Naive thymus-derived CD4-positive, alpha-beta T cell (primary cell): Measurements from ENCODE around the gene CCT5. TPM values are rescaled to one million over a fixed set of nuclear protein-coding genes. Genes with fewer than 3 reads are reported as not detected.

ENCODE experiments used
- ATAC-seq: fragments of 150-1000 bp; cut with Tn5 transposase; 2 replicates; pipeline ENCODE4 v1.10.0; 2021; ENCODE audit warnings: mild to moderate bottlenecking, moderate library complexity
- CTCF ChIA-PET: fragments of 350-600 bp; sonication (Branson Sonifier 250); formaldehyde crosslinking; loops from one replicate; lab custom pipeline; 2021; ENCODE audit warnings: antibody characterized with exemption; lab: Charles Lee
- POLR2A ChIA-PET: fragments of 350-600 bp; sonication (Branson Sonifier 250); formaldehyde crosslinking; loops from one replicate; lab custom pipeline; 2021; ENCODE audit warnings: antibody characterized with exemption, inconsistent platforms; lab: Charles Lee
- DNase-seq, 9 donors: peaks; one replicate each; pipeline versions ENCODE4 v3.0.0 to v3.0.0-alpha.2; 2020 to 2022; ENCODE audit warnings: mixed read lengths in 1 of 9
- H3K27ac ChIP-seq: one replicate; pipeline ENCODE4 v1.7.0; 2013; ENCODE audit warnings: mild to moderate bottlenecking, low read depth, low read length, moderate library complexity
- H3K27me3 ChIP-seq, 2 donors: one replicate each; pipeline ENCODE4 v1.7.0; 2013; ENCODE audit warnings: low read length in 2 of 2, mild to moderate bottlenecking in 2 of 2, moderate library complexity in 2 of 2; ENCODE audit not compliant: control insufficient read depth in 2 of 2, insufficient read depth in 2 of 2
- H3K36me3 ChIP-seq, 3 experiments: 1 replicate in 2 of 3; 2 replicates in 1 of 3; pipeline ENCODE4 v1.7.0; 2013; ENCODE audit warnings: low read length in 3 of 3, mild to moderate bottlenecking in 3 of 3, moderate library complexity in 1 of 3; ENCODE audit not compliant: insufficient read depth in 3 of 3, control insufficient read depth in 2 of 3
- H3K4me1 ChIP-seq, 2 donors: one replicate each; pipeline ENCODE4 v1.7.0; 2013; ENCODE audit warnings: low read length in 2 of 2, mild to moderate bottlenecking in 2 of 2, moderate library complexity in 1 of 2; ENCODE audit not compliant: control insufficient read depth in 2 of 2, insufficient read depth in 2 of 2
- H3K4me3 ChIP-seq: 2 replicates; pipeline ENCODE4 v1.7.0; 2013; ENCODE audit warnings: mild to moderate bottlenecking, low read length
- H3K9me3 ChIP-seq, 3 experiments: 1 replicate in 2 of 3; 2 replicates in 1 of 3; pipeline ENCODE4 v1.7.0; 2013; ENCODE audit warnings: low read length in 3 of 3; ENCODE audit not compliant: control insufficient read depth in 2 of 3
- H3K27ac Mint-ChIP-seq, 9 donors: one replicate each; pipeline ENCODE4 v1.8.0; 2020 to 2022; ENCODE audit warnings: mixed read lengths in 9 of 9, mild to moderate bottlenecking in 8 of 9, moderate library complexity in 5 of 9, inconsistent platforms in 2 of 9
- H3K27me3 Mint-ChIP-seq, 5 donors: one replicate each; pipeline ENCODE4 v1.8.0; 2021 to 2022; ENCODE audit warnings: mixed read lengths in 5 of 5, mild to moderate bottlenecking in 1 of 5
- H3K36me3 Mint-ChIP-seq, 5 donors: one replicate each; pipeline ENCODE4 v1.8.0; 2020 to 2022; ENCODE audit warnings: mixed read lengths in 5 of 5, mild to moderate bottlenecking in 3 of 5, inconsistent platforms in 1 of 5
- H3K4me1 Mint-ChIP-seq, 7 donors: one replicate each; pipeline ENCODE4 v1.8.0; 2020 to 2022; ENCODE audit warnings: mixed read lengths in 7 of 7, mild to moderate bottlenecking in 3 of 7, inconsistent platforms in 1 of 7
- H3K4me3 Mint-ChIP-seq, 10 donors: one replicate each; pipeline ENCODE4 v1.8.0; 2020 to 2022; ENCODE audit warnings: mild to moderate bottlenecking in 10 of 10, mixed read lengths in 10 of 10, moderate library complexity in 6 of 10, inconsistent platforms in 2 of 10
- H3K9me3 Mint-ChIP-seq, 11 donors: one replicate each; pipeline ENCODE4 v1.8.0; 2020 to 2022; ENCODE audit warnings: mixed read lengths in 11 of 11, mild to moderate bottlenecking in 4 of 11, inconsistent platforms in 1 of 11, moderate library complexity in 1 of 11
- intact Hi-C, 2 donors: fragments of 100-400 bp; cut with micrococcal nuclease; formaldehyde crosslinking; loops; one replicate each; pipeline ENCODE4 v1.15.1; 2023
- polyA plus RNA-seq, 2 donors: library from polyadenylated mRNA; unstranded; fragments of 300-500 nt; fragmentation: Illumina TruSeq; gene quantifications; one replicate each; pipeline ENCODE4 v1.2.3, GENCODE V29; 2021
- total RNA-seq, 6 experiments: library from RNA in 5 of 6; stranded (reverse) in 5 of 6; gene quantifications; 1 replicate in 5 of 6; 2 replicates in 1 of 6; pipeline ENCODE4 v1.2.3 and lab custom pipeline; 2021 to 2026

The CCT5 gene
- total and polyA plus RNA-seq, 7 experiments from 2014 or later = 58.0 to 265 (median 90.8) TPM

- peaks cover 0 to 5% (median 0%) of the 10 kb centered on the region in 5 donors for H3K36me3 Mint-ChIP-seq
- H3K4me1 Mint-ChIP-seq = no peaks in the 10 kb centered on the region
- Histone ChIP-seq H3K4me1 (no peaks in the 10 kb centered on the region), H3K4me3 (no peak overlapping the region), H3K9me3 (no peaks in the 10 kb centered on the region), H3K36me3 (no peaks in the 10 kb centered on the region), H3K27me3 (no peaks in the 10 kb centered on the region), H3K27ac (no peak overlapping the region)
- DNase-seq (no peak), ATAC-seq (no peak)
- no peaks in the 10 kb centered on the region for H3K9me3 Mint-ChIP-seq
- no peak overlapping the region for H3K27ac Mint-ChIP-seq
- peaks cover 0 to 19% (median 3%) of the 10 kb centered on the region in 5 donors for H3K27me3 Mint-ChIP-seq
- no peak overlapping the region for H3K4me3 Mint-ChIP-seq
- POLR2A ChIA-PET = no interaction called here
- CTCF ChIA-PET = no interaction called here
- intact Hi-C loops = no loop called here
Measured at GRCh38 chr5:10289991-10290390, 39.9 kb downstream of the CCT5 start.

- H3K27ac Mint-ChIP-seq = no peak overlapping the region
- no peaks in the 10 kb centered on the region for H3K9me3 Mint-ChIP-seq
- intact Hi-C loops = no loop called here
- H3K4me1 ChIP-seq = no peaks in the 10 kb centered on the region
- ATAC-seq (no peak), DNase-seq (no peak)
- H3K9me3 ChIP-seq = no peaks in the 10 kb centered on the region
- peaks cover 0 to 5% (median 0%) of the 10 kb centered on the region in 5 donors for H3K36me3 Mint-ChIP-seq
- H3K27ac ChIP-seq = no peak overlapping the region
- no peaks in the 10 kb centered on the region for H3K36me3 ChIP-seq
- no peaks in the 10 kb centered on the region for H3K4me1 Mint-ChIP-seq
- no peak overlapping the region for H3K4me3 Mint-ChIP-seq
- POLR2A ChIA-PET = no interaction called here
- CTCF ChIA-PET = no interaction called here
- no peak overlapping the region for H3K4me3 ChIP-seq
- H3K27me3 ChIP-seq = no peaks in the 10 kb centered on the region
- peaks cover 0 to 19% (median 3%) of the 10 kb centered on the region in 5 donors for H3K27me3 Mint-ChIP-seq
Measured at GRCh38 chr5:10290438-10290837, 40.4 kb downstream of the CCT5 start.

- CTCF ChIA-PET = no interaction called here
- DNase-seq (no peak), ATAC-seq (no peak)
- POLR2A ChIA-PET = no interaction called here
- Histone ChIP-seq H3K27ac (no peak overlapping the region), H3K4me1 (no peaks in the 10 kb centered on the region), H3K36me3 (no peaks in the 10 kb centered on the region), H3K27me3 (no peaks in the 10 kb centered on the region), H3K9me3 (no peaks in the 10 kb centered on the region), H3K4me3 (no peak overlapping the region)
- Mint-ChIP-seq H3K27ac (no peak overlapping the region), H3K4me3 (no peak overlapping the region), H3K36me3 (peaks cover 0 to 5% (median 0%) of the 10 kb centered on the region in 5 donors), H3K9me3 (peaks cover 0 to 2% (median 0%) of the 10 kb centered on the region in 11 donors), H3K4me1 (no peaks in the 10 kb centered on the region), H3K27me3 (peaks cover 2 to 16% (median 5%) of the 10 kb centered on the region in 5 donors)
- intact Hi-C loops = no loop called here
Measured at GRCh38 chr5:10291692-10292339, 41.7 kb downstream of the CCT5 start.

GRCh38 chr5:10293907-10294662, 44.0 kb downstream of the CCT5 start:
- H3K36me3 Mint-ChIP-seq = peaks cover 0 to 5% (median 0%) of the 10 kb centered on the region in 5 donors
- Histone ChIP-seq H3K4me1 (no peaks in the 10 kb centered on the region), H3K27me3 (no peaks in the 10 kb centered on the region), H3K9me3 (no peaks in the 10 kb centered on the region), H3K27ac (no peak overlapping the region), H3K4me3 (no peak overlapping the region), H3K36me3 (no peaks in the 10 kb centered on the region)
- H3K4me3 Mint-ChIP-seq = no peak overlapping the region
- H3K27ac Mint-ChIP-seq = no peak overlapping the region
- POLR2A ChIA-PET = interaction anchor here (0.7 kb wide), 1 partner anchor 147 kb away, joined by 4 read pairs; no protein-coding TSS in a partner anchor
- peaks cover 5 to 14% (median 10%) of the 10 kb centered on the region in 5 donors for H3K27me3 Mint-ChIP-seq
- no peak for DNase-seq
- intact Hi-C loops = no loop called here
- no peak for ATAC-seq
- CTCF ChIA-PET = no interaction called here
- H3K9me3 Mint-ChIP-seq = peaks cover 0 to 2% (median 0%) of the 10 kb centered on the region in 11 donors
- no peaks in the 10 kb centered on the region for H3K4me1 Mint-ChIP-seq

GRCh38 chr5:10295619-10296326, 45.7 kb downstream of the CCT5 start:
- CTCF ChIA-PET = no interaction called here
- no peaks in the 10 kb centered on the region for H3K27me3 ChIP-seq
- no peak overlapping the region for H3K4me3 ChIP-seq
- Mint-ChIP-seq H3K36me3 (peaks cover 0 to 5% (median 0%) of the 10 kb centered on the region in 5 donors), H3K27ac (no peak overlapping the region), H3K4me3 (no peak overlapping the region), H3K4me1 (no peaks in the 10 kb centered on the region), H3K27me3 (peaks cover 5 to 18% (median 10%) of the 10 kb centered on the region in 5 donors), H3K9me3 (peaks cover 0 to 2% (median 0%) of the 10 kb centered on the region in 11 donors)
- no peaks in the 10 kb centered on the region for H3K36me3 ChIP-seq
- H3K4me1 ChIP-seq = no peaks in the 10 kb centered on the region
- no peaks in the 10 kb centered on the region for H3K9me3 ChIP-seq
- intact Hi-C loops = no loop called here
- ATAC-seq = no peak
- POLR2A ChIA-PET = no interaction called here
- H3K27ac ChIP-seq = no peak overlapping the region
- DNase-seq = no peak

- Histone ChIP-seq H3K27me3 (no peaks in the 10 kb centered on the region), H3K4me3 (no peak overlapping the region), H3K36me3 (no peaks in the 10 kb centered on the region), H3K27ac (no peak overlapping the region), H3K4me1 (no peaks in the 10 kb centered on the region), H3K9me3 (no peaks in the 10 kb centered on the region)
- Mint-ChIP-seq H3K9me3 (peaks cover 0 to 2% (median 0%) of the 10 kb centered on the region in 11 donors), H3K27ac (no peak overlapping the region), H3K4me1 (no peaks in the 10 kb centered on the region), H3K27me3 (peaks cover 5 to 18% (median 10%) of the 10 kb centered on the region in 5 donors), H3K4me3 (no peak overlapping the region), H3K36me3 (peaks cover 0 to 5% (median 0%) of the 10 kb centered on the region in 5 donors)
- ATAC-seq (no peak), DNase-seq (no peak)
- intact Hi-C loops = no loop called here
- ChIA-PET CTCF (no interaction called here), POLR2A (interaction anchor here (0.5 kb wide), 1 partner anchor 28 kb away, joined by 4 read pairs; no protein-coding TSS in a partner anchor)
Measured at GRCh38 chr5:10297646-10298204, 47.6 kb downstream of the CCT5 start.
